Progenitor cell of endocrine pancreas (in vitro differentiated cells): Measurements from ENCODE around the gene SSH2. TPM values are rescaled to one million over a fixed set of nuclear protein-coding genes. Genes with fewer than 3 reads are reported as not detected.
"Not testable (repeated sequence)": the region's sequence is repeated elsewhere in the genome, so short reads cannot be mapped to it uniquely, and the experiment has no call there.

Source experiments
- DNase-seq: peaks from one replicate; pipeline ENCODE4 v3.0.0; 2021; ENCODE audit warnings: low spot score; ENCODE audit not compliant: unreplicated experiment
- H3K27ac Mint-ChIP-seq: 2 replicates; pipeline ENCODE4 v1.8.0; 2021; ENCODE audit warnings: mild to moderate bottlenecking, moderate library complexity, mixed read lengths
- H3K27me3 Mint-ChIP-seq: 2 replicates; pipeline ENCODE4 v1.8.0; 2021; ENCODE audit warnings: mixed read lengths
- H3K36me3 Mint-ChIP-seq: 2 replicates; pipeline ENCODE4 v1.8.0; 2022; ENCODE audit warnings: mixed read lengths; ENCODE audit not compliant: insufficient read depth
- H3K4me1 Mint-ChIP-seq: 2 replicates; pipeline ENCODE4 v1.8.0; 2021; ENCODE audit warnings: low read depth, mixed read lengths
- H3K4me3 Mint-ChIP-seq: 2 replicates; pipeline ENCODE4 v1.8.0; 2021; ENCODE audit warnings: low read depth, mild to moderate bottlenecking, moderate library complexity, mixed read lengths
- H3K9me3 Mint-ChIP-seq: 2 replicates; pipeline ENCODE4 v1.8.0; 2021; ENCODE audit warnings: low read depth, mixed read lengths
- CTCF ChIP-seq: fragments of 200-600 bp; sonication (generic); IDR thresholded peaks from one replicate; pipeline ENCODE4 v1.5.0; 2021; ENCODE audit warnings: antibody characterized with exemption, mild to moderate bottlenecking; ENCODE audit not compliant: unreplicated experiment
- total RNA-seq: library from RNA; stranded (reverse); gene quantifications from 2 replicates; pipeline ENCODE4 v1.2.1, GENCODE V29; 2021

Gene SSH2
- total RNA-seq, 1 donor from 2014 or later = 20.7 TPM

DNA sequence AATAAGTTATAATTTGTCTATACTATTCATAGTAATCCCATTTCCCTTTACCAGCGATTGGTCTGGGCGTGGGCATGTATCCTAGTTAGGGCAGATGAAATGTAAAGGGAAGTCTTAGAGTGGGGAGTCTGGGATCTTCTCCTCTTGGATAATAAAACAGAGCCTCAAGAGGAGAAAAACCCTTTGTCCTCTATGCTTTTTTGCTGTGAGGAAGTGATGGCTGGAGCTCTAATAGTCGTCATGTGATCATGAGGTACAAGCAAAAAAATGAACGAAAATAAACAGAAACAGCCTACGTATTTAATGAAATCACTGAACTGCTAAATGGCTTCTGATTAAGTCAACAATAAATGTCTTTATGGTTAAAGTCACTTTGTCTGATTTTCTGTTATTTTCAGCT, 38.2 kb upstream of the SSH2 start:
- no peaks in the 10 kb centered on the region for H3K27me3 Mint-ChIP-seq
- no peak for DNase-seq

GRCh38 chr17:29962656-29963055, 32.6 kb upstream of the SSH2 start:
- no peak for DNase-seq
- Mint-ChIP-seq H3K4me1 (no peaks in the 10 kb centered on the region), H3K4me3 (no peak overlapping the region), H3K9me3 (peaks cover 9% of the 10 kb centered on the region), H3K27me3 (no peaks in the 10 kb centered on the region), H3K27ac (no peak overlapping the region), H3K36me3 (no peaks in the 10 kb centered on the region)
- TF ChIP-seq CTCF = no peak

More for the DNA sequence above, 38.2 kb upstream of the SSH2 start:
- no peaks in the 10 kb centered on the region for H3K36me3 Mint-ChIP-seq
- H3K9me3 Mint-ChIP-seq = peaks cover 8% of the 10 kb centered on the region
- H3K27ac Mint-ChIP-seq = no peak overlapping the region
- H3K4me3 Mint-ChIP-seq = no peak overlapping the region
- no peaks in the 10 kb centered on the region for H3K4me1 Mint-ChIP-seq
- no peak for TF ChIP-seq CTCF

GRCh38 chr17:29959658-29960337, 29.8 kb upstream of the SSH2 start:
- Mint-ChIP-seq H3K4me1 (no peaks in the 10 kb centered on the region), H3K9me3 (peaks cover 15% of the 10 kb centered on the region), H3K36me3 (peaks cover 2% of the 10 kb centered on the region), H3K27me3 (no peaks in the 10 kb centered on the region), H3K4me3 (no peak overlapping the region), H3K27ac (no peak overlapping the region)
- DNase-seq = no peak
- TF ChIP-seq CTCF = no peak

- H3K4me3 Mint-ChIP-seq = no peak overlapping the region
- H3K4me1 Mint-ChIP-seq = no peaks in the 10 kb centered on the region
- peaks cover 19% of the 10 kb centered on the region for H3K9me3 Mint-ChIP-seq
- no peak for DNase-seq
- H3K27ac Mint-ChIP-seq = no peak overlapping the region
- no peak for TF ChIP-seq CTCF
- H3K36me3 Mint-ChIP-seq = peaks cover 2% of the 10 kb centered on the region
- no peaks in the 10 kb centered on the region for H3K27me3 Mint-ChIP-seq
These were observed 29.1 kb upstream of the SSH2 start for GRCh38 chr17:29958947-29959657.

GRCh38 chr17:29957488-29957887, 27.5 kb upstream of the SSH2 start:
- H3K36me3 Mint-ChIP-seq, H3K27me3 Mint-ChIP-seq, H3K27ac Mint-ChIP-seq, H3K4me3 Mint-ChIP-seq, DNase-seq, H3K4me1 Mint-ChIP-seq: not testable (repeated sequence)
- H3K9me3 Mint-ChIP-seq = peaks cover 20% of the 10 kb centered on the region

DNA sequence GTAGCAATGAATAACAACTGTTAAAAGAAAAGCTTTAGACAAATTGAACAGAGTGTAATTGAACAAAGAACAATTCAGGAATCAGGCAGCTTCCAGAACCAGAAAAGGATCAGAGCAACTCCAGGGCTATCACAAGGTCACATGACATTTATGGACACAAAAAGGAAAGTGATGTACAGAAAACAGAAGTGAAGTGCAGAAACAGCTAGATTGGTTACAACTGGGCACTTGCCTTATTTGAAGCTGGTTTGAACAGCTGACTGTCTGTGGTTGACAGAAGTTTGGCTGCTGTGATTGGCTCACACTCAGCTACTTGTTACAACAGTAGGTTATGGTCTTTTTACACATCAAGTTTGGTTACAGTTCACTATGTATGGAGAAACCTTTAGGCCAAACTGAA, 26.2 kb upstream of the SSH2 start:
- Mint-ChIP-seq H3K4me1 (no peaks in the 10 kb centered on the region), H3K4me3 (no peak overlapping the region), H3K9me3 (peaks cover 19% of the 10 kb centered on the region), H3K27ac (no peak overlapping the region), H3K36me3 (peaks cover 6% of the 10 kb centered on the region), H3K27me3 (no peaks in the 10 kb centered on the region)
- no peak for TF ChIP-seq CTCF
- no peak for DNase-seq
